Measurements from ENCODE around the gene STPG3. TPM values are rescaled to one million over a fixed set of nuclear protein-coding genes. Genes with fewer than 3 reads are reported as not detected.

STPG3 gene
- total and polyA plus RNA-seq, 2 experiments from 2014 or later = not detected

GRCh38 chr9:137277329-137278041 is 26.4 kb downstream of the STPG3 start, which contains the start of gene TOR4A:
TSS of gene TOR4A (plus strand) at chr9:137277726. CDS start at chr9:137278690, 964 bp downstream.
- Mint-ChIP-seq H3K9me3 (no peaks in the 10 kb centered on the region; the same call in 2 of the 3 replicates), H3K27ac (peak within 1 kb of the TSS; percentile 97), H3K36me3 (ENCODE audit: low read depth) (peaks cover 7% of the 10 kb centered on the region), H3K4me1 (peaks cover 36% of the 10 kb centered on the region), H3K27me3 (ENCODE audit: insufficient read depth, low read depth, poor library complexity) (peaks cover 34% of the 10 kb centered on the region), H3K4me3 (peak within 1 kb of the TSS; percentile 68)
- Histone ChIP-seq H3K4me1 (ENCODE audit: insufficient read depth) (peaks cover 12% of the 10 kb centered on the region), H3K9me2 (ENCODE audit: insufficient read depth) (no peaks in the 10 kb centered on the region), H3F3A (replicated peaks; ENCODE audit: low read depth) (peaks cover 15% of the 10 kb centered on the region; the same call in 1 of the 2 replicates), H3K27ac (ENCODE audit: low read depth) (peak within 1 kb of the TSS; percentile 94), H3K4me3 (peak within 1 kb of the TSS; percentile 64), H2AFZ (peak within 1 kb of the TSS; percentile 47; the same call in 1 of the 2 replicates), H3K79me2 (replicated peaks; ENCODE audit: insufficient read depth) (no peaks in the 10 kb centered on the region), H3K36me3 (ENCODE audit: insufficient read depth) (no peaks in the 10 kb centered on the region), H3K27me3 (ENCODE audit: insufficient read depth) (peaks cover 11% of the 10 kb centered on the region), H3K4me2 (peak within 1 kb of the TSS; percentile 88), H4K20me1 (replicated peaks; ENCODE audit: insufficient read depth) (peaks cover 4% of the 10 kb centered on the region; the same call in 1 of the 2 replicates)
- TF ChIP-seq EZH2phosphoT487 (IDR thresholded peaks at IDR 0.05; ENCODE audit: unreplicated experiment) (no peak), JUNB (IDR thresholded peaks at IDR 0.05; ENCODE audit: unreplicated experiment) (no peak), EZH2 (IDR thresholded peaks at IDR 0.05; ENCODE audit: low read depth, unreplicated experiment) (no peak), CREB1 (CRISPR knock-in tag; IDR thresholded peaks at IDR 0.05; ENCODE audit: low read depth) (no peak), POLR2AphosphoS5 (IDR thresholded peaks at IDR 0.05; ENCODE audit: low read depth) (peak; percentile 62), ETS1 (IDR thresholded peaks at IDR 0.05) (no peak; the same call in 1 of the 2 replicates), NANOG (IDR thresholded peaks at IDR 0.05; ENCODE audit: borderline replicate concordance) (no peak), CTCF (conservative IDR thresholded peaks at IDR 0.05; ENCODE audit: low read depth in 2 of 2) (peak in 1 of 2 experiments; percentile 43; a peak in 2 of 4 replicates), REST (IDR thresholded peaks at IDR 0.05; ENCODE audit: unreplicated experiment) (no peak)
- ATAC-seq (peak; percentile 32), DNase-seq (ENCODE audit: low spot score) (peak; percentile 92)

All from GM23338 (cell line).